A549 treated with CpdA at 1 μM for 4 hours (cell line): Measurements from ENCODE around the gene SACS. TPM values are rescaled to one million over a fixed set of nuclear protein-coding genes. Genes with fewer than 3 reads are reported as not detected.

Experiments used
- total RNA-seq: library from RNA; stranded (reverse); fragments of 200-300 nt; extraction: Qiagen RNA extraction; gene quantifications from 5 replicates; pipeline ENCODE4 v1.2.3, GENCODE V29; 2022; ENCODE audit warnings: low read depth

SACS gene, protein sequence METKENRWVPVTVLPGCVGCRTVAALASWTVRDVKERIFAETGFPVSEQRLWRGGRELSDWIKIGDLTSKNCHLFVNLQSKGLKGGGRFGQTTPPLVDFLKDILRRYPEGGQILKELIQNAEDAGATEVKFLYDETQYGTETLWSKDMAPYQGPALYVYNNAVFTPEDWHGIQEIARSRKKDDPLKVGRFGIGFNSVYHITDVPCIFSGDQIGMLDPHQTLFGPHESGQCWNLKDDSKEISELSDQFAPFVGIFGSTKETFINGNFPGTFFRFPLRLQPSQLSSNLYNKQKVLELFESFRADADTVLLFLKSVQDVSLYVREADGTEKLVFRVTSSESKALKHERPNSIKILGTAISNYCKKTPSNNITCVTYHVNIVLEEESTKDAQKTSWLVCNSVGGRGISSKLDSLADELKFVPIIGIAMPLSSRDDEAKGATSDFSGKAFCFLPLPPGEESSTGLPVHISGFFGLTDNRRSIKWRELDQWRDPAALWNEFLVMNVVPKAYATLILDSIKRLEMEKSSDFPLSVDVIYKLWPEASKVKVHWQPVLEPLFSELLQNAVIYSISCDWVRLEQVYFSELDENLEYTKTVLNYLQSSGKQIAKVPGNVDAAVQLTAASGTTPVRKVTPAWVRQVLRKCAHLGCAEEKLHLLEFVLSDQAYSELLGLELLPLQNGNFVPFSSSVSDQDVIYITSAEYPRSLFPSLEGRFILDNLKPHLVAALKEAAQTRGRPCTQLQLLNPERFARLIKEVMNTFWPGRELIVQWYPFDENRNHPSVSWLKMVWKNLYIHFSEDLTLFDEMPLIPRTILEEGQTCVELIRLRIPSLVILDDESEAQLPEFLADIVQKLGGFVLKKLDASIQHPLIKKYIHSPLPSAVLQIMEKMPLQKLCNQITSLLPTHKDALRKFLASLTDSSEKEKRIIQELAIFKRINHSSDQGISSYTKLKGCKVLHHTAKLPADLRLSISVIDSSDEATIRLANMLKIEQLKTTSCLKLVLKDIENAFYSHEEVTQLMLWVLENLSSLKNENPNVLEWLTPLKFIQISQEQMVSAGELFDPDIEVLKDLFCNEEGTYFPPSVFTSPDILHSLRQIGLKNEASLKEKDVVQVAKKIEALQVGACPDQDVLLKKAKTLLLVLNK (N-terminal part only)
- total RNA-seq, result 11.3 to 12.7 TPM (median 11.7 TPM) in 5 replicates

DNA sequence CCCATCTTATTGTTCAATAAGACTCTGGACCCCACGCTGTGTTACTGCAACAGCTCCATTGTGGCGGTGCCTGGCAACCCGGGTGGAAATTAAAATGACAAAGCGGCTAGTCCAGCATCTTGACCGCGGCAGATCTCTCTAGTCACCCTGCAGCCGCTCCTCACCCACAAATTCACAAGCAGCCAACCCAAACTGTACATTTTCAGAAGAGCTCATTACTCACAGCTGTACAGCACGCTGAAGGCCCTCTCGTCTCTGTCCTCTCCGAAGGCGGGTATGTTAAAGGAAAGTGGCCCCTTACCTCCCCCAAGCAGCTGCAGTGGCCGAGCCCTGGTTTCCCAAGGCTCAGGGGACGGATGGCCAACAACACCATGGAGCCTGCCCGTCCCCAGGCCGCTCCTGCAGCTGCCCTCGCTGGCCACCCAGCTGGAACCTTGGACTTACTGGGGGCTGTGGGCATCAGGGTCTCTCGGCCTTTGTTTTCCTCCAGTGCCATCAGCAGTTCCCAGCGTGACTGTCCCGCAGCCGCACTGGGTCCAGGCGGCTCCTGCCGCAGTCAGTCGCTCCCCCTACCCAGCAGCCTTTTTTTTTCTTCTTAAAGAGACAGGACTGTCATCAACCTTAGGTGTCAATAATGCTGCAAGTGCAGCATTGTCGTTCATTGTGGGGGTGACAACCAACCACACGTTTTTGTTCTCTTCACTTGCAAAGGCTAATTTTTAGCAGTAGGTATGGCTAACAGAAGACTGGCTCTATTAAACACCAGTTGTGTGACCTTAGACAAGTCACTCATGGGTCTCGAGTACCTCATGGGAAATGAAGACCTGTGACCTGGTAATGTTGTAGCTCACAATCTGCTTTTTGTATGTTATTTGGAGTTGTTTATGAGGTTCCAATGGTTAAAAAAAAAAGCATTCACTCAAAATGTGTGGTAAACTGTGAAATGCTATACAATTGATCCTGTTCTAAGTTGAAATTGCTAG, at the start of gene SACS:
TSS of gene SACS (minus strand) at position 532 of the 983 bp plus-strand sequence. CDS start 22,463 bp downstream, outside the sequence.

Other genes starting within 250 kb of the SACS start
- 2.3 to 3.8 TPM (median 2.9 TPM) in 5 replicates for gene TNFRSF19, start 136.7 kb upstream of the SACS start, total RNA-seq